Mesenchymal stem cell (in vitro differentiated cells and primary cell): Measurements from ENCODE around the gene SORBS2.

Source experiments
- DNase-seq: peaks from one replicate; pipeline ENCODE4 v3.0.0-alpha.2; 2013
- H2AFZ ChIP-seq: one replicate; pipeline ENCODE4 v1.6.1; 2013; ENCODE audit warnings: low read depth, mild to moderate bottlenecking, control low read depth, inconsistent platforms, low read length, moderate library complexity
- H2AK5ac ChIP-seq: 2 replicates; pipeline ENCODE4 v1.6.1; 2013; ENCODE audit warnings: low read length, moderate library complexity, mild to moderate bottlenecking, inconsistent platforms; ENCODE audit not compliant: severe bottlenecking
- H2BK120ac ChIP-seq: one replicate; pipeline ENCODE4 v1.6.1; 2013; ENCODE audit warnings: low read depth, mild to moderate bottlenecking, inconsistent platforms, low read length, moderate library complexity
- H2BK12ac ChIP-seq, 2 experiments: one replicate each; pipeline ENCODE4 v1.6.1; 2013; ENCODE audit warnings: inconsistent platforms in 2 of 2, low read length in 2 of 2, mild to moderate bottlenecking in 2 of 2, moderate library complexity in 2 of 2, control low read depth in 1 of 2
- H2BK15ac ChIP-seq: one replicate; pipeline ENCODE4 v1.6.1; 2013; ENCODE audit warnings: mild to moderate bottlenecking, low read depth, inconsistent platforms; ENCODE audit not compliant: poor library complexity, severe bottlenecking
- H2BK5ac ChIP-seq: 2 replicates; pipeline ENCODE4 v1.6.1; 2013; ENCODE audit warnings: low read depth, mild to moderate bottlenecking, low read length, control low read depth, inconsistent platforms; ENCODE audit not compliant: poor library complexity, severe bottlenecking
- H3K14ac ChIP-seq, 2 experiments: one replicate each; pipeline ENCODE4 v1.6.1; 2013; ENCODE audit warnings: inconsistent platforms in 2 of 2, low read length in 2 of 2, control low read depth in 1 of 2, mild to moderate bottlenecking in 1 of 2, moderate library complexity in 1 of 2
- H3K18ac ChIP-seq, 2 experiments: one replicate each; pipeline ENCODE4 v1.6.1; 2013; ENCODE audit warnings: inconsistent platforms in 2 of 2, low read length in 2 of 2, control low read depth in 1 of 2, low read depth in 1 of 2, mild to moderate bottlenecking in 1 of 2
- H3K23ac ChIP-seq, 2 experiments: one replicate each; pipeline ENCODE4 v1.6.1; 2013; ENCODE audit warnings: inconsistent platforms in 2 of 2, low read length in 2 of 2, mild to moderate bottlenecking in 2 of 2, moderate library complexity in 2 of 2, control low read depth in 1 of 2
- H3K27ac ChIP-seq: 2 replicates; pipeline ENCODE4 v1.5.1; 2013; ENCODE audit warnings: mild to moderate bottlenecking, moderate library complexity, low read length, control low read depth, inconsistent platforms; ENCODE audit not compliant: poor library complexity, severe bottlenecking
- H3K27me3 ChIP-seq, 2 experiments: 2 replicates each; pipeline versions ENCODE4 v1.6.1 to v1.7.0; 2013; ENCODE audit warnings: low read length in 2 of 2, mild to moderate bottlenecking in 2 of 2, moderate library complexity in 2 of 2, control low read depth in 1 of 2, inconsistent platforms in 1 of 2; ENCODE audit not compliant: control insufficient read depth in 1 of 2, insufficient read depth in 1 of 2
- H3K36me3 ChIP-seq, 2 experiments: 2 replicates each; pipeline versions ENCODE4 v1.6.1 to v1.7.0; 2013; ENCODE audit warnings: low read length in 2 of 2, control low read depth in 1 of 2, inconsistent platforms in 1 of 2, low read depth in 1 of 2, mild to moderate bottlenecking in 1 of 2; ENCODE audit not compliant: insufficient read depth in 2 of 2, control insufficient read depth in 1 of 2
- H3K4ac ChIP-seq, 2 experiments: one replicate each; pipeline ENCODE4 v1.6.1; 2013; ENCODE audit warnings: inconsistent platforms in 2 of 2, low read length in 2 of 2, mild to moderate bottlenecking in 2 of 2, moderate library complexity in 2 of 2, control low read depth in 1 of 2, low read depth in 1 of 2
- H3K4me1 ChIP-seq: 2 replicates; pipeline ENCODE4 v1.6.1; 2013; ENCODE audit warnings: low read depth, low read length, control low read depth; ENCODE audit not compliant: control insufficient read depth, insufficient read depth
- H3K4me2 ChIP-seq: 2 replicates; pipeline ENCODE4 v1.6.1; 2013; ENCODE audit warnings: low read length, mild to moderate bottlenecking, inconsistent platforms; ENCODE audit not compliant: poor library complexity, severe bottlenecking
- H3K4me3 ChIP-seq, 2 experiments: 2 replicates each; pipeline versions ENCODE4 v1.5.1 to v1.7.0; 2013; ENCODE audit warnings: low read length in 2 of 2, mild to moderate bottlenecking in 2 of 2, control low read depth in 1 of 2, low read depth in 1 of 2; ENCODE audit not compliant: insufficient read depth in 1 of 2
- H3K79me1 ChIP-seq: replicated peaks from 2 replicates; pipeline ENCODE4 v1.6.1; 2013; ENCODE audit warnings: mild to moderate bottlenecking, control low read depth, low read length, inconsistent platforms; ENCODE audit not compliant: poor library complexity, severe bottlenecking
- H3K9ac ChIP-seq: 2 replicates; pipeline ENCODE4 v1.7.0; 2013; ENCODE audit warnings: mild to moderate bottlenecking, low read length, moderate library complexity
- H3K9me3 ChIP-seq: 2 replicates; pipeline ENCODE4 v1.7.0; 2013; ENCODE audit warnings: mild to moderate bottlenecking, low read length; ENCODE audit not compliant: control insufficient read depth
- H4K8ac ChIP-seq: one replicate; pipeline ENCODE4 v1.6.1; 2013; ENCODE audit warnings: inconsistent platforms, mild to moderate bottlenecking, low read length, moderate library complexity
- H4K91ac ChIP-seq: one replicate; pipeline ENCODE4 v1.6.1; 2013; ENCODE audit warnings: mild to moderate bottlenecking, low read length, inconsistent platforms
- WGBS: methylation state at CpG from one replicate; pipeline ENCODE4 v1.1.7; 2013; ENCODE audit warnings: mixed read lengths; 5-methylcytosine and 5-hydroxymethylcytosine counted together

SORBS2 gene

DNA sequence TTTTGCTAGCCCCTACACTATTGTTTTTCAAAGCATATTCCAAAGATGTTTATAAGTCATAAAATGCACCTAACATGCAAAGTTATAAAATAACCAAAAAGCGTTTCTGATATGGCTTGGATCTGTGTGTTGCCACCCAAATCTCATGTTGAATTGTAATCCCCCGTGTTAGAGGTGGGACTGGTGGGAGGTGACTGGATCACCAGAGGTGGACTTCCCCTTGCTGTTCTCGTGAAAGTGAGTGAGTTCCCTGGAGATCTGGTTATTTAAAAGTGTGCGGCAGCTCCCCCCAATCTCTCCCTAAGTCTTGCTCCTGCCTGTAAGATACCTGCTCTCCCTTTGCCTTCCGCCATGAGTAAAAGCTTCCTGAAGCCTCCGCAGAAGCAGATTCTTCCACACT, 22.8 kb upstream of the SORBS2 start:
- peak overlapping the region; percentile 69 for H2BK15ac ChIP-seq
- no peak overlapping the region for H2BK5ac ChIP-seq
- no peak overlapping the region for H3K9ac ChIP-seq
- no peaks in the 10 kb centered on the region for H3K27me3 ChIP-seq
- peaks cover 14% of the 10 kb centered on the region for H3K4me1 ChIP-seq
- no peak overlapping the region for H3K4me2 ChIP-seq
- no peak overlapping the region for H4K8ac ChIP-seq
- no peak overlapping the region for H2AK5ac ChIP-seq
- no peak for DNase-seq
- no peaks in the 10 kb centered on the region for H3K79me1 ChIP-seq
- H2BK120ac ChIP-seq: no peak overlapping the region
- 90% methylated on average over 5 of the region's 6 CpGs for WGBS
- H3K23ac ChIP-seq: no peak overlapping the region
- H3K9me3 ChIP-seq: no peaks in the 10 kb centered on the region
- H3K14ac ChIP-seq: no peak overlapping the region
- no peak overlapping the region for H2AFZ ChIP-seq
- H4K91ac ChIP-seq: peak overlapping the region; percentile 15
- H3K36me3 ChIP-seq: no peaks in the 10 kb centered on the region
- H3K27ac ChIP-seq: no peak overlapping the region
- H2BK12ac ChIP-seq: no peak overlapping the region
- no peak overlapping the region for H3K4me3 ChIP-seq
- no peak overlapping the region for H3K4ac ChIP-seq
- H3K18ac ChIP-seq: no peak overlapping the region

DNA sequence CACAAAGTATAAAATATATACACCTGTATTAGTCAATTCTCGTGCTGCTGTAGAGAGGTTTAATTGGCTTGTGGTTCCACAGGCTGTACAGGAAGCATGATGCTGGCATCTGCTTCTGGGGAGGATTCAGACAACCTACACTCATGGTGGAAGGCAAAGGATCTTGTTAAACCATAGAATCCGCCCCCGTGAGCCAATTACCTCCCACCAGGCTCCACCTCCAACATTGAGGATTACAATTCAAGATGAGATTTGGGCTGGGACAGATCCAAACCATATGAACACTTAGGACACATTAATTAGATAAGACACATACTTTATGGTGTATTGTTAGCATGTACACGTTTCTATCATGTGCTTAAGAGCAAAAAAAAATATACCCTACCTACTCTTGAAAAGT, 22.1 kb upstream of the SORBS2 start:
- Histone ChIP-seq H3K4me1 (peaks cover 10% of the 10 kb centered on the region), H3K79me1 (no peaks in the 10 kb centered on the region), H2AFZ (no peak overlapping the region), H3K36me3 (no peaks in the 10 kb centered on the region), H4K8ac (no peak overlapping the region), H3K4me3 (no peak overlapping the region), H3K18ac (no peak overlapping the region), H3K4ac (no peak overlapping the region), H2BK120ac (no peak overlapping the region), H2AK5ac (peak overlapping the region; percentile 69), H4K91ac (no peak overlapping the region), H3K14ac (no peak overlapping the region), H3K27ac (no peak overlapping the region), H3K4me2 (no peak overlapping the region), H2BK5ac (no peak overlapping the region), H3K9ac (no peak overlapping the region), H3K9me3 (no peaks in the 10 kb centered on the region), H3K23ac (no peak overlapping the region), H2BK15ac (no peak overlapping the region), H2BK12ac (peak overlapping the region in 1 of 2 experiments; percentile 66), H3K27me3 (no peaks in the 10 kb centered on the region)
- 86% methylated on average over 1 of the region's 4 CpGs for WGBS
- DNase-seq: no peak

DNA sequence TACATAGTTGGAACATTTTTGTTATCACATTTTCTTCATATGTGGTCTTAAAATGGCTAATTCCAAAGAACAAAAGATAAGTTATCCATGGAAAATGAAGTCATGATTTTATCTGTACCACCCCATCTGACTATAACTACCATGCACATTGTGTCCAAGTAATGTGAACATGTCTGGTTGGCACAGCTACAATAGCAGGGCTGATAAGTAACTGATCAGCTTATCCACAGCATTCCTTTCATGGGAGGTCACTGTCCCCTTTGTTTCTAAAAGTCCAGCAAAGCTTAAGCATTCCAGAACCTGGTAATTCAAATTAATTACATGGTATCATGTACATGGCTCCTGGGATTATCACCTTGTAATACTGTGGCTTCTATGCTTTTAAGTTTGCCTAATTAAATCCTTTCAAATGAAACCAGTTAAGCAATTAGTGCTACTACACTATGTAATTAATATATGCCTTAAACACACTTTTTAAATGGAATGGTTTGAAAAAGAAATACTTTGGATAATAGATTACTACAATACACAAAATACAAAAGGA, 21.1 kb upstream of the SORBS2 start:
- Histone ChIP-seq H3K4me2 (no peak overlapping the region), H3K4me1 (peaks cover 3% of the 10 kb centered on the region), H2AFZ (no peak overlapping the region), H3K36me3 (no peaks in the 10 kb centered on the region), H2BK15ac (no peak overlapping the region), H3K27ac (no peak overlapping the region), H3K23ac (no peak overlapping the region), H3K9me3 (no peaks in the 10 kb centered on the region), H3K79me1 (no peaks in the 10 kb centered on the region), H4K8ac (no peak overlapping the region), H3K18ac (no peak overlapping the region), H2BK12ac (no peak overlapping the region), H3K9ac (no peak overlapping the region), H2AK5ac (no peak overlapping the region), H3K4ac (no peak overlapping the region), H3K4me3 (no peak overlapping the region), H3K27me3 (no peaks in the 10 kb centered on the region), H4K91ac (no peak overlapping the region), H3K14ac (no peak overlapping the region), H2BK120ac (no peak overlapping the region), H2BK5ac (no peak overlapping the region)
- DNase-seq: no peak

DNA sequence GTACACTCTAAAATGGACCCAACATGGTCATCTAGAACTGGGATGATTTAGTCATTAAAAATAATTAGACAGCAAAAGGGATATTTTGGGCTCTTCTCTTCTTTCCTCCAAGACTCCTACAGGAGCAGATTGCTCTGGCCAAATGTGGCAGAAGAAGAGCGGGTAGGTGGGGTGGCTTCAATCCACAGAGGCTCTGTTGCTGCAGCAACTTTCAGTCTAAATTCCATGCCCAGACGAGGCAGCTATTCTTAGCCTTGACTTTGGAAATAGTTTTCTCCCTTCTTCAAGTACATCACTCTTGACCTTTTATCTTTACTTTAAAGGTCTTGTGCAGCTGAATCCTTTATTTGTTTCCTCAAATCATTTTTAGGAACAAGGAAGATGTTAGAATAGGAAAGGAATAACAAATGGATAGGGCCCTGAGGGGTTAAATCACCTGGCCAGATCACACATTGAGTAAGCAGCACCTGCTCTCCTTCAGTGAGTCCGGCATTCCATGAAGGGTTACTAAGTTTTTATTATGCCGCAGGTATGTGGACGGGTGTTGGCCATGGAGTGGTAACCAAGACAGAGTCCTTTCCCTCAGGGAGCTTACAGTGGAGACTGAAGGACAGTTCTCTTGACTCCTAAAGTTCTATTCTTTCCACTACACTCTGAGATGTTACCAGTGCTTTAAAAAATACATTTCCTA, 19.3 kb upstream of the SORBS2 start:
- no peak overlapping the region for H4K91ac ChIP-seq
- H3K4me3 ChIP-seq: no peak overlapping the region
- H2BK120ac ChIP-seq: no peak overlapping the region
- H2AK5ac ChIP-seq: peak overlapping the region; percentile 75
- no peak overlapping the region for H3K4ac ChIP-seq
- 88% methylated on average over 5 of the region's 5 CpGs for WGBS
- DNase-seq: no peak
- H3K27ac ChIP-seq: no peak overlapping the region
- H3K27me3 ChIP-seq: no peaks in the 10 kb centered on the region
- H2BK12ac ChIP-seq: no peak overlapping the region
- H3K4me2 ChIP-seq: no peak overlapping the region
- H3K9ac ChIP-seq: no peak overlapping the region
- H3K23ac ChIP-seq: no peak overlapping the region
- H2AFZ ChIP-seq: no peak overlapping the region
- no peak overlapping the region for H2BK15ac ChIP-seq
- no peak overlapping the region for H3K18ac ChIP-seq
- no peaks in the 10 kb centered on the region for H3K79me1 ChIP-seq
- no peak overlapping the region for H2BK5ac ChIP-seq
- H3K14ac ChIP-seq: no peak overlapping the region
- H4K8ac ChIP-seq: no peak overlapping the region
- H3K9me3 ChIP-seq: no peaks in the 10 kb centered on the region
- no peaks in the 10 kb centered on the region for H3K36me3 ChIP-seq
- H3K4me1 ChIP-seq: no peaks in the 10 kb centered on the region
